Peyer's patch (tissue), 4 donors: ENCODE results near the gene TWNK.

ENCODE experiments used
- CTCF ChIP-seq, 6 experiments: fragments of 450-650 bp in 4 of 6; fragments of 200-600 bp in 2 of 6; sonication (generic) in 1 of 6; IDR thresholded peaks; one replicate each; pipeline ENCODE4 v1.5.1; 2017 to 2019; ENCODE audit warnings: antibody characterized with exemption in 6 of 6, mild to moderate bottlenecking in 3 of 6, moderate library complexity in 1 of 6
- POLR2A ChIP-seq, 2 donors: fragments of 450-650 bp; IDR thresholded peaks; one replicate each; pipeline ENCODE4 v1.5.1; 2017; ENCODE audit warnings: antibody characterized with exemption in 2 of 2, mild to moderate bottlenecking in 2 of 2, moderate library complexity in 2 of 2

- TF ChIP-seq CTCF (IDR thresholded peaks at IDR 0.05): no peak
- no peak for TF ChIP-seq POLR2A (IDR thresholded peaks at IDR 0.05)
These were observed 14.3 kb upstream of the TWNK start for GRCh38 chr10:100972904-100973535.
